Hindlimb muscle (tissue), 1 donor: ENCODE results near the gene NKX3-2. TPM values are rescaled to one million over a fixed set of nuclear protein-coding genes. Genes with fewer than 3 reads are reported as not detected.

Experiments
- DNase-seq: peaks from one replicate; pipeline ENCODE4 v3.0.0-alpha.2; 2013
- polyA plus RNA-seq: library from polyadenylated mRNA; unstranded; fragments of 120-200 nt; gene quantifications from one replicate; pipeline ENCODE4 v1.2.1, GENCODE V29; 2013; ENCODE audit not compliant: insufficient read length

The NKX3-2 gene
- polyA plus RNA-seq, 1 donor: 0.06 TPM

GRCh38 chr4:13530823-13531624 is 13.3 kb downstream of the NKX3-2 start:
- no peak for DNase-seq

DNA sequence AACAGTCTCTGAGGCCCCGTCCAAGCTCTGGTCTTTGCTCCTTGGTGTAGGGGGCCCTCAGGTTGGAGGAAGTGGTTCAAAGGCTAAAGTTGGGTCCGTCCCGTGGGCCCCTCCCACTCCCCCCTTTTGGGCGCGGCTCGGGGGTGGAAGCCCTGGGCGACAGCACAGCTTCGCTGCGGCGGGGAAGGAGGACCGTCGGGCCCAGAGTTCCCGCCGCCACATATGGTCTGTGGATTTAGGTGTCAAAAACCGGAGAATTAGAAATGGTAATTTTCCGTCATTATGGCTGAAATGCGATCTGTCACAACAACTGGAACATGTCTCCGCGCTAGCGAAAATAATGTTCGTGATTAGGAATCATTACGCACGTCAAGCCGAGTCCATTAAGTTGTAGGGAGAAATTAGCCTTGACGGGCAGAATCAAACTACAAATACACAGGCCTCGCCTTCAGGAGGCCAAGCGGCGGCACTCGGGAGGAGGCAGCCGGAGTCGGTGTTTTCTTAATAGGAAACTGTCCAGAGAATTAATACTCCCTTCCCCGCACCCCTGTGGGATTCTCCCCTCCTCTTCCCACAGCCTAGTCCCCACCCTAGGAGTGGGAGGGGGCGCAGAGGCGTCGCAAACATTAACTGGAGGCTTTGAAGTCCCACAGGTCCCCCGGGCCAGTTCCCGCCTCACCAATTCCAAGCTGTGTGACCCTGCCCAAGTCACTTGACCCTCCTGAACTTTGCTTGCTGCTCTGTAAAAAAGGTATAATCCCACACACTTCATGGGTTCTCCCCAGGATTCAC is 15.0 kb downstream of the NKX3-2 start:
- DNase-seq: no peak

DNA sequence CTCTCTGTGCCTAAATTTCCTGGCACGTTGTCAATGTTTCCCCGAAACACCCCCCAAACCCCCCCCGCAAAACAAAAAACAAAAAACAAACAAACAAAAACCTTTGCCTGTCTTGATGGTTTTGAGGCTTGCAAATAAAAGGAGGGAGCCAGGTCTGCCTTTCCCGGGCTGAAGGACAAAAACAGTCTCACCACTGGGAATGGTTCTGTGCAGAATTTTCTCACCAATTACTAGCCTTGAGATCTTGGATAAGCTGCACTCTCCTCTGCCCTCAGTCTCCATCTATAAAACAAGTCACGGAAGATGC is 15.5 kb downstream of the NKX3-2 start:
- no peak for DNase-seq

DNA sequence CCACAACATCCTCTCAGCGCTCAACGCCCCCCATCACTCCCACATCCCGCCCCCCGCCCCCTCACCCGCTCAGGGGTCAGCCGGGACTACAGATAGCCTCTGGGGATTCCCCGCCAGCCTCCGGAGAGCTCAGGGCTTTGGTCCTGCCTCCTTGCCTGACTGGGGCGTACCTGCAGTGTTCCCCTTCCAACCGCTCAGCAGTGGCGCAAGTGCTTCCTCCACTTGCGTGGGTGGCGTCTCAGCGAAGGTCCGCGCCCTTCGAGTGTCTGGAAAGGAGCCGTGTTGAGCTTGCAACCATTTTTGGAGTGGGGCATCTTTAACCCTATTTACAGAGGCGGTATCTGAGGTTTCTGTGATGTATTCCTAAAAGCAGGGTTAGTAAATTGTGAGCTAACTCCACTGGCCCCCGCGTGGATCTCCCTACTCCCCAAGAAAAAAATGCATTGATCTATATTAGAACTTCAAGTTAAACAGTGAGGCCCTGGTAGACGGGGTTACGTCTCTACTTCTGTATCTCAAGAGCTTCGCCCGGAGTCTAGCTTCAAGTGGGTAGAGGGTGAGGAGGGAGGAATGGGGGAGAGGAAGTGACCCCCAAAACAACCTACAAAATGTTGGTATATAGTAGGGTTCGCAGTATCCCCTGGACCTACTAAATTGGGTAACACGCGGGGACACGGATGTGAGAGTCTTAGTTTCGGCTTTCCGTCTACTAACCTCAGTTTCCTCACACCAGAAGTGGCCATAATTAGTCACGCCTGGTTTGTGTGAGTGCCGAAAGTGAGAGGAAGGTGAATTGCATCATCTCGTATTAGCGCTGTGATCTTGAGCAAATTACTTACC is 16.1 kb downstream of the NKX3-2 start:
- no peak for DNase-seq

GRCh38 chr4:13527192-13527980 is 16.9 kb downstream of the NKX3-2 start:
- DNase-seq: no peak

- DNase-seq: no peak
Observed at GRCh38 chr4:13526658-13527057, 17.6 kb downstream of the NKX3-2 start.

GRCh38 chr4:13525606-13526281 is 18.6 kb downstream of the NKX3-2 start:
- DNase-seq: no peak

DNA sequence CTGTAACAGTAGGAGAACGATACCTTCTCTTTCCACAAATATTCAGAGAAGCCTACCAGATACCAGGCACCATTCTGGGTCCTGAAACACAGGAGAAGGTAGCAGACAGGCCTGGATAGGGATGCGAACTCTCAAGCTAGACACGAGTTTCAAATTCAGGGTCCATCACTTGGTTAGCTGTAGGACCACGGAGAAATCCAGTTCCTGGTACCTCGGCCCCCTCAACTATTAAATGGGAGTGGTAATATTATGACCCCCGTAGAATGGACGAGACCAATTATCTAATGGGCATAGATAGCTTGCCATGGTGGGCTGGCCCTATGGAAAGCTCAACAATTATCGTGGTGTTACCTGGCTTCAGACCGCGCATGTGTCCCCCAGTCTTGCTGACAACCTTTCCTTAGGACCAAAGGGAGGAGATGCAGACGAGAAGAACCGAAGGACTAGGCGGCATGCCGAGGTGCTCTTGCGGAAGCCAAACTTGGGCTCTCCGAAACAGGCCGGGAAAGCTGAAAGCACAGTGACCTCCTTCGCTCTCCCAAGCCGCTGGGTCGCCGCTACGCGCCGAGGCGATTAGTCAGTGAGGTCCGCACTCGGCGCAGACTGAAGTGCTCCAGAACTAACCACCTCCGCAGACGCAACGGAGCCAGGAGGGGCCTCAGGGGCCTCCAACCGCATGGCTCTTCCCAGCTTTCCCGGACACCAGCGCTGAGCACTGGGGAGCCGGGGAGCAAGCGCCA is 19.6 kb downstream of the NKX3-2 start:
- no peak for DNase-seq

- DNase-seq: no peak
Observed at GRCh38 chr4:13523591-13524503, 20.5 kb downstream of the NKX3-2 start.

DNA sequence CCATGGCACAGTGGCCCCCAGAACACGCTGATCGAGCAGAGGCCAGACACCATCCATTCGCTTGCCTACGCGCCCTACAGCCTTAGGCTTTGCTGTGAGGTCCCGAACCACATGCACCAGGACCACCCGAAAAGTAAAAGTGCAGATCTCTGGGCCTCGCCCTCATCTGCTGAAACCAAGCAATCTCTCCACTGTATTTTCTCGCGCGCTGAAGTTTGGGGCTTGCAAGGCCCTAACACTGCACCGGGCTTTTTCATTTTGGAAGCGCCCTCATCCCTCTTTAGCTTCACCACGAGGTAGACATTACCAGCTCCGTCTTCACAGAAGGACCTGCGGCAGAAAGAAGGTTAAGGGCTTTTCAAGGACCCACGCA is 21.2 kb downstream of the NKX3-2 start:
- no peak for DNase-seq

DNA sequence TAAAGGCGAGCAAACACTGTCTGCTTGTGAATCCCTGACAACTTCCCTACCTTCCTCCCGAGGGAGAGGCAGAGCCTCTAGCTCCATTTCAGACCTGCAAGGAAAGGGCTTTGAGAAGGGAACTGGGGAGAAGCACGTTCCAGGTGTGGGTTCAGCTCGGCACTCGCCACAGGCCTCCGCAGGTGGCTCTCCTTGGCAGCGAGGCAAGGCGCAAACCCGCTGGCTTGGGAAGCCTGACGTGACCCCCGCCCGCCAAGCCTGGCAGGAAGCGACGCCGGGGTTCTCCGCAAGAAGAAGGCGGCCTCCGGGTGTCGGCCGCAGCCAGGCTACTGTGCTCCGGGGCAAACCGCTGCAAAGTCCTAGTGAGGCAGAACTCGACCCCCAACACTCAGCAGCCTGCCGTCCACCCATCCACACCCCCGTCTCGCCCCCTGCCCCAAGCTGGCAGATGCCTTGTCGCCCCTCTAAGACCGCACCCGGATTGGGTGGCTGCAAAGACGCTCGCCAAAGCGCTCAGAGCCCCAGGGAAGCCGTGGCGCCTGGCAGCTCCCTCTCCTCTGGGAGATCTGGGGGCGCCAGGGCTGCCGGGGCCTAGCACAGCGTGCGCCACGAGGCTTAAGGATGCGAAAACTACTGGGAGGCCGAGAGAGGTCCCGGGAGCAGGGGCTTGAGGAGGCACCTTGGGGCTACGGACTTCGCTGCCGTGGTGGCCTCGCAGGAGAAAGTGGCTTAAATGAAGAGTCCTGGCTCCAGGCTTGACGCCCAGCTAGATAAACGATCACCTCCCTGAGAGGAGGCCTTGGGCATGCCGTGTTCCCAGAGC is 21.8 kb downstream of the NKX3-2 start:
- no peak for DNase-seq

GRCh38 chr4:13521047-13521446 is 23.3 kb downstream of the NKX3-2 start:
- DNase-seq: no peak

GRCh38 chr4:13516315-13516860 is 27.9 kb downstream of the NKX3-2 start:
- DNase-seq: no peak

- no peak for DNase-seq
Observed at GRCh38 chr4:13515268-13515667, 29.0 kb downstream of the NKX3-2 start.

GRCh38 chr4:13514722-13515121 is 29.6 kb downstream of the NKX3-2 start:
- DNase-seq: no peak

GRCh38 chr4:13511101-13511500 is 33.2 kb downstream of the NKX3-2 start:
- no peak for DNase-seq

DNA sequence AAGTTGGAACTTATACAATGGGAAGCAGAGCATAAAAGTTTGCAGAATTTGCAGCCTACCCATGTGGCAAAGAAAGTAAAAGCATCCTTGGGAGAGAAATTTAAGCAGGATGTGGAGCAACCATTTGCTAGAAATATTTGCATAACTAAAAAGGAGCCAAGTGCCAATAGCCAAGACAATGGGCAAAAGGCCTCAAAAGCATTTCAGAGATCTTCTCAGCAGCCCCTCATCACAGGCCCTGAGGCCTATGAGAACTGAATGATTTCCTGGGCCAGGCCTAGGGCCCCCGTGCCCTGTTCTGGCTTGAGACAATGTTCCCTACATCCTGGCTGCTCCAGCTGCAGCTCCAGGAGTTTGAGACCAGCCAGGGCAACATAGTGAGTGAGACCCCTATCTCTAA is 34.9 kb downstream of the NKX3-2 start:
- DNase-seq: no peak

GRCh38 chr4:13504374-13504773 is 39.9 kb downstream of the NKX3-2 start:
- DNase-seq: no peak

GRCh38 chr4:13498469-13498868 is 45.8 kb downstream of the NKX3-2 start:
- DNase-seq: no peak
